Activated CD8-positive, alpha-beta memory T cell treated with anti-CD3 and anti-CD28 coated beads, Interleukin-2, amount 50 U/mL, for 48 hours (primary cell): ENCODE results near the gene TIPIN.
A peak's percentile ranks its signal among the peaks of the same experiment; 100 is the strongest.

Experiments used
- DNase-seq: peaks from one replicate; pipeline ENCODE4 v3.0.0-alpha.2; 2020

TIPIN gene

GRCh38 chr15:66296186-66296585 is 60.3 kb downstream of the TIPIN start:
- no peak for DNase-seq

- no peak for DNase-seq
These were observed 61.6 kb downstream of the TIPIN start for GRCh38 chr15:66294932-66295235.

GRCh38 chr15:66294157-66294931 is 62.1 kb downstream of the TIPIN start:
- DNase-seq, result no peak

DNA sequence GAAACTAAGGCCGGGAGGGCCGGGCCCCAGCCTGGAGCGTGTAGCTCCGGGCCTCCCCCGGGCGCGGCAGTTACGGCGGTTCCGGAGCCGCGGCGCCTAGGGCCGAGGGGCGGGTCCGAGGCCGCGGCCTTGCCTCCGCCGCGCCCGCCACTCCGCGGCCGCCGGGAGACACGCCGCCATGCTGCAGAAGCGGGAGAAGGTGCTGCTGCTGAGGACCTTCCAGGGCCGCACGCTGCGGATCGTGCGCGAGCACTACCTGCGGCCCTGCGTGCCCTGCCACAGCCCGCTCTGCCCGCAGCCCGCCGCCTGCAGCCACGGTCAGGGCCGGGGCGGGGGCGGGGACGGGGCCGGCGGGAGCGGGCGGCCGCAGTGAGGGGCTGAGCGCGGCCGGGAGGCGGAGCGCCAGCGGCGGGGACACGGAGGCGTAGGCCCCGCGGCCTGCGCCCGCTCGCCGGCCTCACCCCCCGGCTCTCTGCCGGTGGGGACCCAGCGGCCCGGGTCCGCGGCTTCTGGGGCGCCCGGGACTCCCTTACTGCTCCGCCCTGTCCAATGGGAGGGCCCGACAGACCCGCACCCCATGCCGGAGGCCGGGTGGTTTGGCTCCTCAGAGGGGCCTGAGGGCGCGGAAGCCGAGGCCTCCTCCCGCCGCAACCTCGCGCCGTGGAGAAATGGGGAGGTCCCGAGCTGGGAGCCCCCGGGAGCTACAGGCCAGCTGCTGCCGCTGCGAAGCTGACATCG is 62.9 kb downstream of the TIPIN start, which contains the start of gene DIS3L:
Gene DIS3L, plus strand, starts transcription at position 150 of the 738 bp plus-strand sequence. Its CDS starts 29 bp downstream, at position 179.
- DNase-seq, result peak; percentile 84

- no peak for DNase-seq
These were observed 63.7 kb downstream of the TIPIN start for GRCh38 chr15:66292571-66293418.

- no peak for DNase-seq
These were observed 64.5 kb downstream of the TIPIN start for GRCh38 chr15:66291816-66292570.

GRCh38 chr15:66290518-66290917 is 66.0 kb downstream of the TIPIN start:
- DNase-seq, result no peak

- no peak for DNase-seq
These were observed 66.5 kb downstream of the TIPIN start for GRCh38 chr15:66290007-66290406.

- no peak for DNase-seq
These were observed 67.8 kb downstream of the TIPIN start for GRCh38 chr15:66288551-66289185.

DNA sequence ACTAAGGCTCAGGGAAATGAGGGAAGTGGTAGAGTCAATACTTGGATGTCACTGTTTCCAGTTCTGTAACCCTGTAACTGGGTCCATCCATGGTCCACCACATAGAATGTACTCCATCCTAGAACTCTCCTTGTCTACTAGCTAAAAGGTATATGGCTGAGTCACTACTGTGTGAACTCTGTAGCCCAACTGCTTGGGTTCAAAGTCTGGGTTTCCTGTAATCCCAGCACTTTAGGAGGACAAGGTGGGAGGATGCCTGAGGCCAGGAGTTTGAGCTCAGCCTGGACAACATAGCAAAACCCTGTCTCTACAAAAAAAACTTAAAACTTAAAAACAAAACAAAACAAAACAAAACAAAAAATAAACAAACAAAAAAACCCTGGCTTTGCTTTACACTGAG is 68.4 kb downstream of the TIPIN start:
- DNase-seq, result no peak

- DNase-seq, result no peak
These were observed 68.9 kb downstream of the TIPIN start for GRCh38 chr15:66287461-66288057.
